Breast epithelium (tissue), 4 donors: ENCODE measurements around the gene CEP112. TPM values are rescaled to one million over a fixed set of nuclear protein-coding genes. Genes with fewer than 3 reads are reported as not detected.

Experiments
- DNase-seq, 2 donors: peaks; one replicate each; pipeline ENCODE4 v3.0.0-alpha.2; 2019; ENCODE audit warnings: low spot score in 2 of 2
- H3K27ac ChIP-seq, 2 donors: fragments of 200-600 bp; sonication (generic) in 1 of 2; one replicate each; pipeline ENCODE4 v1.5.1; 2016 to 2019; ENCODE audit warnings: mild to moderate bottlenecking in 1 of 2
- H3K27me3 ChIP-seq, 2 donors: fragments of 200-600 bp; sonication (generic) in 1 of 2; one replicate each; pipeline versions ENCODE4 v1.5.1 to v1.6.0; 2017 to 2019; ENCODE audit warnings: control low read depth in 1 of 2, mild to moderate bottlenecking in 1 of 2
- H3K36me3 ChIP-seq: fragments of 200-600 bp; one replicate; pipeline ENCODE4 v1.5.1; 2019
- H3K4me1 ChIP-seq, 2 donors: fragments of 200-600 bp; sonication (generic); one replicate each; pipeline ENCODE4 v1.5.1; 2016 to 2019; ENCODE audit warnings: control low read depth in 1 of 2
- H3K4me3 ChIP-seq, 3 donors: fragments of 200-600 bp; sonication (generic); 1 replicate in 2 of 3; 2 replicates in 1 of 3; pipeline ENCODE4 v1.5.1; 2016 to 2019; ENCODE audit warnings: mild to moderate bottlenecking in 3 of 3, moderate library complexity in 2 of 3
- H3K9me3 ChIP-seq, 2 donors: fragments of 200-600 bp; sonication (generic) in 1 of 2; one replicate each; pipeline ENCODE4 v1.5.1; 2016 to 2019; ENCODE audit warnings: control low read depth in 1 of 2
- POLR2A ChIP-seq: fragments of 450-650 bp; IDR thresholded peaks from one replicate; pipeline ENCODE4 v1.6.1; 2016; ENCODE audit warnings: antibody characterized with exemption, mild to moderate bottlenecking, moderate library complexity
- POLR2AphosphoS5 ChIP-seq, 3 donors: sonication (generic); formaldehyde crosslinking; IDR thresholded peaks; one replicate each; pipeline ENCODE4 v1.6.1; 2017; ENCODE audit warnings: antibody characterized with exemption in 3 of 3
- intact Hi-C: fragments of 100-400 bp; cut with DNase I; formaldehyde crosslinking; loops from one replicate; pipeline ENCODE4 v1.15.1; 2023; ENCODE audit warnings: low total_unique reads
- total RNA-seq, 3 donors: library from RNA; depleted of rRNA; stranded (reverse); fragments of >200 nt; gene quantifications; one replicate each; pipeline ENCODE4 v1.1.0, GENCODE V29; 2016
- TF ChIP-seq, protein P1 (sequence below), 3 donors: fragments of 450-650 bp; IDR thresholded peaks; one replicate each; pipeline ENCODE4 v1.5.1; 2016 to 2017; ENCODE audit warnings: antibody characterized with exemption in 3 of 3, mild to moderate bottlenecking in 3 of 3, moderate library complexity in 3 of 3

The CEP112 gene
- total RNA-seq, 3 donors from 2014 or later: 12.9 to 27.2 (median 18.0) TPM

DNA sequence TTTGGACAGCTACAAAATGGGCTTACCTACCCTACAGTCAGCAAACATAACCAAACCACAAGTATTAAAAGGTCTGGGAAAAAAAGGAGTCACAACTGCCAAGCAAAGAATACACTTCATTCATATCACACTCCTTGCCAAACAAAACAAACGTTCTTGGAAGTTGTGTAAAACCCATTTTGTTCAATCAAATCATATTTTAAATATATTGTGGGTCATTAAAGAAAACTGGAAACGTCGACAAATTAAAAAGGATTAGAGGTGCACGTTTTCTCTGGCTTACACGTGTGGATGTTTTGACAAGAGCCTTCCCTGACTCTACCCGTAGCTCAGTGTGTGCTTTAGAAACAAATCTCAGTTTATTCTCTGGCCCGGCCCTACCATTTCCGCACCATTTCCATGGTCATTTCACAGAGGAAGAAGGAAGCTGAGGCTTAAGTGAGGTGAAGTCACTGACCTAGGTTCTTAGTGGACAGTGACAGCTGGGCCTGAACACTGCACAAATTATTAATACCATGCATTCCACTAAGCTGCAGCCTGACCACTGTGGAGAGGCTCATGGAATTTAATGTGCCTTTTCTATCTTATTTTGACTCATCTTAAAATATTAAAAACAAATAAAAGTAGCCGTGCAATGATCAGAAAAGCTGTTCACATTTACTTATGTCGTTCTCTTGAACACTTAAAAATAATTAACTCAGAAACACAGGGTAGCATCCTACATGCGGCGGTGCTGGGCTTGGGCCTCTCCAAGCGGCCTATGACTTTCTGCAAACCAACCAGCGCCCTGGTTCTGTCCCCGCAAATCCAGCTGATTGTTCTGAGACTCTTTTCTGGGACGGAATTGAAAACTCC is 968 bp downstream of the CEP112 start:
- Histone ChIP-seq H3K27me3 (no peaks in the 10 kb centered on the region), H3K4me1 (no peaks in the 10 kb centered on the region), H3K4me3 (peak overlapping the region; percentile 71 to 77 (median 77)), H3K9me3 (no peaks in the 10 kb centered on the region), H3K27ac (peak overlapping the region; percentile 76 to 82), H3K36me3 (no peaks in the 10 kb centered on the region)
- DNase-seq: no peak
- TF ChIP-seq, protein P1, sequence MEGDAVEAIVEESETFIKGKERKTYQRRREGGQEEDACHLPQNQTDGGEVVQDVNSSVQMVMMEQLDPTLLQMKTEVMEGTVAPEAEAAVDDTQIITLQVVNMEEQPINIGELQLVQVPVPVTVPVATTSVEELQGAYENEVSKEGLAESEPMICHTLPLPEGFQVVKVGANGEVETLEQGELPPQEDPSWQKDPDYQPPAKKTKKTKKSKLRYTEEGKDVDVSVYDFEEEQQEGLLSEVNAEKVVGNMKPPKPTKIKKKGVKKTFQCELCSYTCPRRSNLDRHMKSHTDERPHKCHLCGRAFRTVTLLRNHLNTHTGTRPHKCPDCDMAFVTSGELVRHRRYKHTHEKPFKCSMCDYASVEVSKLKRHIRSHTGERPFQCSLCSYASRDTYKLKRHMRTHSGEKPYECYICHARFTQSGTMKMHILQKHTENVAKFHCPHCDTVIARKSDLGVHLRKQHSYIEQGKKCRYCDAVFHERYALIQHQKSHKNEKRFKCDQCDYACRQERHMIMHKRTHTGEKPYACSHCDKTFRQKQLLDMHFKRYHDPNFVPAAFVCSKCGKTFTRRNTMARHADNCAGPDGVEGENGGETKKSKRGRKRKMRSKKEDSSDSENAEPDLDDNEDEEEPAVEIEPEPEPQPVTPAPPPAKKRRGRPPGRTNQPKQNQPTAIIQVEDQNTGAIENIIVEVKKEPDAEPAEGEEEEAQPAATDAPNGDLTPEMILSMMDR (IDR thresholded peaks at IDR 0.05): no peak
- TF ChIP-seq POLR2AphosphoS5 (IDR thresholded peaks at IDR 0.05) (no peak), POLR2A (no peak)
- intact Hi-C loops: no loop called here

DNA sequence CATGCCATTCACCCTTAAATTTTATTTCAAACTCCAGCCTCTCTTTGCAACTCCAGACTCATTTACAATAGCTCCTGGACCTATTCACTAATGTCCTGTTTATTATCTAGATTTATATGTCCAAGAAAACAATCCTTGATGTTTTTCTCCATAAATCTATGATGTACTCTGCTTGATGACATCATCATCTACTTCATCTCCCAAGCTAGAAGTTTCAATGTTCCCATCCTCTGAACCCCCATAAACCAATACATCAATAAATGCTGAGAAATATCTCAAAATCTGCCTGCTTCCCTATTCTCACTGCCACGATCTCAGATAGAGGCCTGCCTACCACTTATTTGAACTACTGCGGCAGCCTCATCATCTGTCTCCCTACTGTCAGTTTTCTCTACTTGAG is 4.2 kb downstream of the CEP112 start:
- H3K4me1 ChIP-seq: no peaks in the 10 kb centered on the region
- no peak for TF ChIP-seq POLR2AphosphoS5 (IDR thresholded peaks at IDR 0.05)
- TF ChIP-seq POLR2A: no peak
- TF ChIP-seq, protein P1 (IDR thresholded peaks at IDR 0.05): no peak
- no peak overlapping the region for H3K4me3 ChIP-seq
- no peaks in the 10 kb centered on the region for H3K9me3 ChIP-seq
- no peaks in the 10 kb centered on the region for H3K36me3 ChIP-seq
- intact Hi-C loops: no loop called here
- no peak overlapping the region for H3K27ac ChIP-seq
- no peaks in the 10 kb centered on the region for H3K27me3 ChIP-seq
- DNase-seq: no peak

DNA sequence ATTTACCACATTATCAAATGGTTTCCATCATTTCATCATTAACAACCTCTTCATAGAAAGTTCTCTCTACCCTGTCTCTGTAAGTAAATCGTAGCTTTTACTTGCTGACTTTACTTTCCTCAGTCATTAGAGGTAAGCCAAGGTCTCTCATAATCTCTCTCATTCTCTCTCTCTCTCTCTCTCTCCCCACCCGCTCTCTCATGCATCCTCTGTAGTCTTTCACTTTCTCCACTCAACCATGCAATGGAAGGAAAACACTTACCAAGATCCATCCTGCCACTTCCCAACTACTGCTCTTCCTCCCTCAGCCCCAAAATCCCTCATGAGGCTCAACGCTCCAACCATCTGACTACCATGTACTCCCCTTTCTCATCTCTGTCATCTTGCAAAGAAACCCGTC is 6.1 kb downstream of the CEP112 start:
- TF ChIP-seq, protein P1 (IDR thresholded peaks at IDR 0.05): no peak
- TF ChIP-seq POLR2AphosphoS5 (IDR thresholded peaks at IDR 0.05): no peak
- no peak for TF ChIP-seq POLR2A
- H3K27ac ChIP-seq: no peak overlapping the region
- intact Hi-C loops: no loop called here

DNA sequence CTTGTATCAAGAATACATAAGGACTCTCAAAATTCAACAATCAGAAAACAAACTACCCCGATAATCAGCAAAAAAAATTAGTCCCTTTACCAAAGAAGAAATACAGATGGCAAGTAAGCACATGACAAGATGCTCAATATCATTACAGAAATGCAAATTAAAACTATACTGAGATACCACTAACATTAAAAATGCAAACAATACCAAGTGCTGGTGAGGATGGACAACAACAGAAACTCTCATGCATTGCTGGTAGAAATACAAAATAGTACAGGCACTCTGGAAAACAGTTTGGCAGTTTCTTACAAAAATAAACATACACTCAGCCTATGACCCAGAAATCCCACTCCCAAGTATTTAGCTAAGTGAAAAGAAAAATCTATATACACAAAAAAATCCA is 7.5 kb downstream of the CEP112 start:
- H3K27me3 ChIP-seq: no peaks in the 10 kb centered on the region
- no peak for DNase-seq
- no peak overlapping the region for H3K4me3 ChIP-seq
- TF ChIP-seq, protein P1 (IDR thresholded peaks at IDR 0.05): no peak
- no peak for TF ChIP-seq POLR2AphosphoS5 (IDR thresholded peaks at IDR 0.05)
- no peak for TF ChIP-seq POLR2A
- intact Hi-C loops: no loop called here
- no peaks in the 10 kb centered on the region for H3K36me3 ChIP-seq
- H3K27ac ChIP-seq: no peak overlapping the region
- H3K9me3 ChIP-seq: no peaks in the 10 kb centered on the region
- H3K4me1 ChIP-seq: no peaks in the 10 kb centered on the region

More for the DNA sequence above, 6.1 kb downstream of the CEP112 start:
- Histone ChIP-seq H3K36me3 (no peaks in the 10 kb centered on the region), H3K27me3 (no peaks in the 10 kb centered on the region), H3K4me1 (no peaks in the 10 kb centered on the region), H3K9me3 (no peaks in the 10 kb centered on the region), H3K4me3 (no peak overlapping the region)
- no peak for DNase-seq

DNA sequence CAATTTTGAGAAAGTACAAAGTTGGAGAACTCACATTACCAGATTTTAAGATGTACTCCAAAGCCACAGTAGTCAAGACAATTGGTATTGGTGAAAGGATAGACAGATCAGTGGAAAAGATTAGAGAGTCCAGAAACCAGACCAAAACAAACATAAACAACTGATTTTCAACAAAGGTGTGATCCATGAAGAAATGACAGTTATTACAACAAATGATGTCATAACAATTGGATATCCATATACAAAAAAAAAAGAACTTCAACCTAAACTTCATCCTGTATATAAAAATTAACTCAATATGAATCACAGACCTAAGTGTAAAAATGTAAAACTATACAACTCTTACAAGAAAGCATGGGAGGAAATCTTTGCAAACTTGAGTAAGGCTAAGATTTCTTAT is 8.4 kb downstream of the CEP112 start:
- H3K9me3 ChIP-seq: no peaks in the 10 kb centered on the region
- DNase-seq: no peak
- H3K27me3 ChIP-seq: no peaks in the 10 kb centered on the region
- no peaks in the 10 kb centered on the region for H3K4me1 ChIP-seq
- H3K4me3 ChIP-seq: no peak overlapping the region
- TF ChIP-seq POLR2AphosphoS5 (IDR thresholded peaks at IDR 0.05) (no peak), POLR2A (no peak)
- TF ChIP-seq, protein P1 (IDR thresholded peaks at IDR 0.05): no peak
- no peak overlapping the region for H3K27ac ChIP-seq
- intact Hi-C loops: no loop called here
- no peaks in the 10 kb centered on the region for H3K36me3 ChIP-seq
